Fibroblast of peridontal ligament (primary cell): Measurements from ENCODE around the gene GRIA3.
A peak's percentile ranks its signal among the peaks of the same experiment; 100 is the strongest.

Source experiments
- DNase-seq: peaks from one replicate; pipeline ENCODE4 v3.0.0-alpha.2; 2010; ENCODE audit errors: extremely low read depth

The GRIA3 gene

DNA sequence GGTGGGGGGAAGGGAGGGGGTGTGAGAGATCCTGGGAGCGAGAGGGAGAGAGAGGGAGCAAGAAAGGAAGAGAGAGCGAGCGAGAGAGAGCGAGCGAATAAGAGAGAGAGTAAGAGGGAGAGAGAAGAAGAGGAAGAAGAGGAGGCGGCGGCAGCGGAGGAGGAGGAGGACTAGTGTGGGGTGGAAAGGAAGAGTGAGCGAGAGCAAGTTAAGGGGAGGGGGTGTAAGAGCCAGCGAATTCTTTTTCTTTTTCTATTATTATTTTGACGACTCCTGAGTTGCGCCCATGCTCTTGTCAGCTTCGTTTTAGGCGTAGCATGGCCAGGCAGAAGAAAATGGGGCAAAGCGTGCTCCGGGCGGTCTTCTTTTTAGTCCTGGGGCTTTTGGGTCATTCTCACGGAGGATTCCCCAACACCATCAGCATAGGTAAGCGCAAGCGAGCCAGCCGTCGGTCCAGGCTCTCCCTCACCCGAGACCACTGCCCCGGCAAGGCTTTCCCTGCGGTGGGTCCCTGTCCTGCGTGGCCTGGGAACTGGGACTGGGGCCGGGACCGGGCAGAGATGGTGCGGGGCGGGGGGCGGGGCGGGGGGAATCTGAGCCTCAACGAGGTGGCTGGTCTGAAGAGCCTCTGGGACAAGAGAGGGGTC, at the start of gene GRIA3:
GRIA3 (plus strand) TSS at position 60 of the 647 bp plus-strand sequence; CDS start at position 318, 258 bp downstream.
- no peak for DNase-seq

DNA sequence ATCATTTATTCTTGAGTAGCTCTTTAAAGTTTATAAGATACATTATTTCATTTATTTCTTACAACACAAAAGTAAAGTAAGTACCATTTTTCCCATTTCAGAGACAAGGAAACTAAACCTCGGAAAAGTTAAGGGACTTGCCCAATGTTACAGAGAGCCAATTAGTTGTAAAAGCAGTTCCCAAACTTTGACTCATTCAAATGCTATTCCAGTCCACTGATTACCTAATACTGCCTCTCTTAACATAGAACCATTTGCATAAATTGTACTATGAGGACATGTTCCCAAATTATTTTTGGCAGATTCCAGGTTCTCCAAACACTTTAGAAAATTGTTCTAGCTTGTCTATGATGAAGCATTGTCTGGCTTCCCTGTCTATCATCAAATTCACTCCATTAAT, 45.6 kb upstream of the GRIA3 start:
- DNase-seq, result peak; percentile 59

DNA sequence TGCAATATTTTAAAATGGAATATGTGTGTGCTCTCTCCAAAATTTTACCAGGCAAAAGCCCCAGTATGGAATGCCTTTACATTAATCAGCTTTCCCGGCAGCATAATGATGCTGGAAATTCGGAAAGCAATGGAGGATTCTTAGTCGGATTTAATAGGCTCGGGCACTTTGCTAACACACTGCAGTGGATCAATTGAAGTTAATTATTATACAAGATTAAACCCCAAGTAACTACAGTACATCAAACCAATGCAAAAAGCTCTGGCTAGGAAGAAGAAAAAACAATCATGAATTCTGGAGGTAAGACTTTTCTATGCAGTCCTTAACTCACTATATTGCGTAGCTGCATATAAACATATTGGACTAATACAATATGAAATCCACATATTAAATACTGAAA, 43.6 kb upstream of the GRIA3 start:
- DNase-seq, result no peak

DNA sequence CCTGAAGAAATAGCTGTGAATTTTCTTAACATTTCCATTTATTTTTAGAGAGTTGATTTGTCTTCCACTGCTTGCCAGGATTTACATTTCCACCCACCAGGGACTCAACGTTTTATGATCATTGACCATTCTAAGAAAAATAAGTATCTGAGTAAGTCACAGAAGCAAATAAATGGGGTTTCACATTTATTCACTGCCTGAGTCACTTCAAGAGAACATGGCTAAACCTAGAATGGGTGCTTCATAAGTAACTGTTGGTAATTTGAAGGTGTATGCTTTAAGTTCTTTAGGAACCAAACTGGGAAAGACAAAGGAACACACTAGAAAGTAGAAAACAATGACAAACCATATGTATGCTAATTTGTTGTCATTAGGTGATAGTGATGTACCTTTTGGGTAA, 43.2 kb upstream of the GRIA3 start:
- no peak for DNase-seq

DNA sequence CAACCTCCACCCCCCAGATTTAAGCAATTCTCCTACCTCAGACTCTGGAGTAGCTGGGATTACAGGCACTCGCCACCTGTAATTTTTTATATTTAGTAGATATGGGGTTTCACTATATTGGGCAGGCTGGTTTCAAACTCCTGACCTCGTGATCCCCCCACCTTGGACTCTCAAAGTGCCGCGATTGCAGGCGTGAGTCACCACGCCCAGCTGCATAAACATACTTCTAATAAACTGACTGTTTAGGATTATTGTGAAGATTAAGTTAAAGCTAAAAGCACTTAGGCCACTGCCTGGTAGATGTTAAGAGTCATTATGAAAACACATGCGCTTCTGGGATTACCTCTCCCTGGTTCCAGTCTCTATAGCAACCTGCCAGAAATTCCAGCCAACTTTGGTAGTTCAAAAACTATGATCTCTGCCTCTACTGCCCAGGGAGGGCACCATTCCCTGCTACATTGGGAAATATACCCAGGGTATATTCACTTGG, 30.2 kb upstream of the GRIA3 start:
- DNase-seq, result no peak

DNA sequence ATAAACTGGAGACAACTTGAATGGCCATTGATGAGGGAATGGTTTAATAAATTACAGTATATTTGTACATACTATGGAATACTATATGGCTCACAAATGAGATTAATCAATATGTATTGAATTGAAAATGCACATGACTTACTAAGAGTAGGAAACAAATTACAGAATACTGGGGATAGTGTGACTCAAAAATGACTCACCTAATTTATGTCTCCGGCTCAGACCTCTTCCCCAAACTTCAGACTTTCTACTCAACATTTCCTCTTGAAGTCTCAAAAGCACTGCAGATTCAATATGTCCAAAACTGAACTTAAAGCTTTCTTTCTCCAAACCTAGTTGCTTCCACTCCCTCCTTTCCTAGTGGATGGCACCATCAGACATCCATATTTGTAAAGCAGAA, 28.8 kb upstream of the GRIA3 start:
- no peak for DNase-seq

DNA sequence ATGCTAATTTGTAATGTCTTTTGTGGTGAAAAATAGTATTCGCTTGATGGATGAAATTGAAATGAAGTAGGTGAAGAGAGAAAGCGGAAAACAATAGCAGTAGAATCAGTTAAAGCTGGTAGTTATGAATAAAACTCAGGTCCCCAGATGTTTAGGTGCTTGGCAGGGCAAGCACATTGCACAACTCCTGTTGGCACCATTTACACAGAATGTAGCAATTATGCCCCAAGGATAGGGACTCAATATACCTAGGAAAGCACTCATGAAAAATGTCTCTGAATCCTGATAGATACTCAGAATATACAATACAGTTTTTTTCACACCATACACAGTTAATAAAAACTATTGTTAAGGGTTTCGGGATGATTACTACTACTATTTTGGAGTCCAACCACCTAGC, 26.5 kb upstream of the GRIA3 start:
- no peak for DNase-seq

DNA sequence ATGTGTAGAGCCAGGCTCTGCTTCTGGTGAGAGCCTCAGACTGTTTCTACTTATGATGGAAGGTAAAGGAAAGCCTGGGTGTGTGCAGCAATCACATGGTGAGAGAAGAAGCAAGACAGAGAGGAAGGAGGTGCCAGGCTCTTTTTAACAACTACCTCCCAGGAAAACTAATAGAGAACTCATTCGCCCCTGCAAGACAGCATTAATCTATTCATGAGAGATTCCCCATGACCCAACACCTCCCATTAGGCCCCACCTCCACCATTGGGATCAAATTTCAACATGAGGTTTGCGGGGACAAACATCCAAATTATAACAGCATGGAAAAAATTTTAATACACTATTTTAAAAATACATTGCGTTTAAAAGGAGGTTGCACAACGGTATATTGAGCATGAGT, 24.7 kb upstream of the GRIA3 start:
- no peak for DNase-seq

DNA sequence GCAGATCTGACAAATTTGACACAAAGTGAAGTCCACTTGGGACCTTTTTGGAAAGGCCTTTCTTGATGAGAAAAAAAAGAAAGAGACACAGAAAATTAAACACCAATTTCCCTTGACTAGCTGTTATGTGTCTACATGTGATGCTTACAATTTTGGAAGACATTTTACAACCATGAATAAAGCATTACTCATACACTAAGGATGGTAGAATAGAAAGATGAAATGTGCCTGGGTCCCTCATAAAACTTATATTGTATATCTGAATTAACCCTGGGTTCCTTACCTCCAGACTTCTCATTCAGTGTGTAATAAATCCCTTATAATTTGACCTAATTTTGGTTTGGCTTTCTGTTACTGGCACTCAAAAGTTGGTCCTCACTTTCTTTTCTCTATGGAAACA, 16.5 kb upstream of the GRIA3 start:
- no peak for DNase-seq

DNA sequence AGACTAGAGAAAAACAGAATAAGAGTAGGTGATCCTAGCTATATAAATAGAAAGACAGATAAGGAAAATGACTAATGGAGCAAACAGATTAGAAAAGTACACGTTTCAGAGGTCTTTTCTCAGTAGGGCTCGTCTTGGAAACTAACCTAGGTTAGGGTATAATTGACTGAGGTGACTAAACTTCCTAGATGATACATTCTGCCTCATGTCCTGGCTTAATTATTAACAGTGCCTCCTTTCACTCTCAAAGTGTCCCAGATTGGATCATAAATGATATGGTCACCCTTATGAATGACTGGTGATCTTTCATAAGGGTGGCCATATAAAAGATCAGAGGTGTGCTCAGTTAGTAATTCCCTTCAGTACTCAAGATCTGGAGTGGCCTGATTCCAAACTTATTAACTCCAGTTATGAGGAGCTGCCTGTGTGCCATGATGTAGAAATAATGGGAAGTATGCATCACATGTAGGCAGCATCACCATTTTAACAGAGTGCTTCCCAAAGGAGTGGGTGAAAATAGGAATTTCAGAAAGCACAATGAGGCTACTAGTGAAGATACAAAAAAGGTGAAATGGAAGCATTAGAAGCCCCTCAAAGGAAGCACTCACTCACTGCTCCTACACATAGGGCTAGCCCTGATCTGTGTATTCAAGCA, 14.7 kb upstream of the GRIA3 start:
- no peak for DNase-seq

DNA sequence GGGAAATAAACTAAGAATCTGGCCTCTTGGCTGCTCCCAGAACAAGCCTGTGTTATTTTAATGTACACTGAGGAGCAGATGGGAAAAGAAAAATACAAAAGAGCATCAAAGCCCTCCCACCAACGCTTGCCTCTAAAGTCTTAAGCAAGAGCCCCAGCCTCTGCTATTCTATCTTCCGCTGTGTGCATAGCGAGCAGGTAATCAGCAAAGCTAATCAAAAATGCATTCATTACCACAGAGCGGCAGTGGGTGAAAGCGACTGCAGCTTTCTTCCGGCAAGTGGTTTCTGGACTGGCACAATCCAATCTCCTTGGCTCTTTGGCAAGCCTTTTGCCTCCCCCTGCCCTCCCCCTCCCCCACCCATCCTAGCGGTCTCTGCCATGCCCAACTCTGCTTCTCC, 13.5 kb upstream of the GRIA3 start:
- no peak for DNase-seq

DNA sequence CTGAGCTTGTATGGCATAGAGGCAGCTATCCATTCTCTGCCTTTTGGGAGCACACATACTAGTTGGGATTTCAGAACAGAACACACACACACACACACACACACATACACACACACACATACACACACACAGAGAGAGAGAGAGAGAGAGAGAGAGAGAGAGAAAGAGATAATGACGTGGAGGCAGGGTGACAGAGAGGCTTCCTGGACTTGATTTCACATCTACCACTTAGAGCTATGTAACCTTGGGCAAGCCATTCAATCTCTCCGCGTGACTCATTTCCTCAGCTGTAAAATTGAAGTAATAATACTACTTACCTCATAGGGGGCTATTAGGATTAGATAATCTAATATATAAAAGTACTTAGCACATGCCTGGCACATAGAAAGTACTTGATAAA, 12.3 kb upstream of the GRIA3 start:
- DNase-seq, result no peak

DNA sequence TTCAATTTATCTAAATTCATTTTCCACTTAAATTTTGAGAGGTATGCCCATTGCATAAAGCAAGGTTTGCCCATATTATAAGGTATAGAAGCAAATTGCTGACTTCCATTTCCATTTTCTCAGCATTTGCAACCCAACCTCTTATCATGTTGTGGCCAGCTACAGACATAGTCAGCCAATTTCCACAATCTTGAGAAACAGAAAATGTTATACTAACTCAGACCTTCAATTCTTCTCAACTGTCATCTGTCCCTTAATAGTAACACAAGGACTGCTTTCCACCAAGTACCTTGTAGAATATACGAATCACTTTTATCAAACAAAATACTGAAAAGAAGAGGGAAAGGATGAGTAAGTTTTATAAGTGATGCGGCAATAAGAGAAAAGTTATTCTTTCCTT, 11.2 kb upstream of the GRIA3 start:
- no peak for DNase-seq

DNA sequence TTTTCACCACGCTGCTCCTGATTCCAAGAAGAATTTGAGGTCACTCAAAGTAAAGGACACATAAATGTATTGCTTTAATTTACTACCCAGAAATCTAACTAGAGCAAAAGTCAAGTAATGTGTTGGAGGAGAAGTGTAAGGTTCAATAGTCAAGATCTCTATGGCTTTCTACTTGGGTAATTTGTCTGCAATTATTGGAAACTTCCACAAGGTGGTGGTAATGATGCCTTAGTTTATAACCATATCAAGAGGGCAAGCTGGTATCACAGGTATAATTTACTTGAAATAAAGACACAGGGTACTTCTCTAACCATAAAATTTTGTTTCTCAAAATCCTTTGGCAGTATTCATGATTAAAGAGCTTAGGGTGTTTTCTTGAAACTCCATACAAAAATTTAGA, 10.2 kb upstream of the GRIA3 start:
- DNase-seq, result no peak

DNA sequence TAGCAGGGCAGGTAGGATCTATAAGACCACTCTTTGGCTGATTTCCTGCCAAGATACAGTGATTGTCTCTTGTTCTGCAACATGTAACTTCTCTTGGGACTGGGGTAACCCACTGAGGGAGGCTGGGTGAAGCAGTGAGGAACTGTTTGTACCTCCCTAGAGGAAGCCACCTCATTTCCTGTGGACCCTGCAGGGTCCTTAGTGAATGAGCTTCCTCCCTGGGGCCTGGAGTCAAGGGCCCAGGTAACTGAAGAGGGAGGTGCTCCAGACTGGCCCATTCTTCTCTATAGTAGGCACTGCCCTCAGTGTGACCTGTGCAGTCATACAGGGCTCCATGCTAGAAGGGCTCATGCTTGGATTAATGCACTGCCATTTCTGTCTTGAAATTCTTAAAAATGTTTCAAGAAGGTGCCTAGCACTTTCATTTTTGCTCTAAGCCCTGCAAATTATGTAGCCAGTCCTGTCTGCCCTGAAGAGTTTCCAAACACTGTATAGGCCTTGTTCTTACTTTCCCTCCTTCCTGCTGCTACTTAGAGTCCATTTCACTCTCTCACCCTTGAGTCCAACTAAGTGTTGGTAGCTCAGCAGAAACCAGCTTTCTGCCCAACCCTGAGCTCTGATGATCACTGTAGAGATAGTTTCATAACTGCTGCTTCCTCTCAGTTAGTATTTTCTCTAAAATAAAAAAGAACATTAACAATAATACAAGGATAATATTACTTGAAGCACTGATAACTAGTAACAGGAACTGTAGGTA, 8.5 kb upstream of the GRIA3 start:
- DNase-seq, result no peak

DNA sequence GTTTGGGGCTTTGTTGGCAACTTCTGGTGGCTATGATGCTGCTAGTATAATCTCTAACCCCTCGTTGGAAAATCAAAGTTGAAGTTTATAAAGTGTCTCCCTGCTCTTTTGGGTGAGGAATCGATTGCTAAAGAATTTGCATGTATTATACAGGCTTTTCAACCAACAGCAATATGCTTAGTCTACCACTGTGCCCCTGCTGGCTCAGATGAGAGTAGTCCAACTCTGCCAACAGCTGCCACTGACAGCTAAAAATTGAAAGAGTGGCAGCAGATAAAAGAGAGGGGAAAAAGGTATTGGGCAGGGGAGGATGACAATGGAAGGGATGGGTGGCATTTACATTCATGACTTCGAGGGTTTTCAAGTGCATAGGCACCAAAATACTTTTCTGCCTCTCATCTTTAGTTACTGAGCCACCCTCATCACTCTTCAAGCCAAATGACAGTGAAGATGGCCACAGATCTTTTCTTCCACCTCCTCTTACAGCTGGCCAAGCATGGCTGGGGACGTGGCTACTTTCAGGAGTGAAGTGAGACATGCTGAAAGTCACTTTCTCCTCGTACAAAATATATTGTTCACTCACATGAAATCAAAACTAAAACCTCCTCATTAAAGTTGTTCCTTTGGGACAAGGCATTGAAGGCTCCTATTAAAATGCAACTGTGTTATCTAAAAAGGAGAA, 2.7 kb upstream of the GRIA3 start:
- DNase-seq, result no peak

DNA sequence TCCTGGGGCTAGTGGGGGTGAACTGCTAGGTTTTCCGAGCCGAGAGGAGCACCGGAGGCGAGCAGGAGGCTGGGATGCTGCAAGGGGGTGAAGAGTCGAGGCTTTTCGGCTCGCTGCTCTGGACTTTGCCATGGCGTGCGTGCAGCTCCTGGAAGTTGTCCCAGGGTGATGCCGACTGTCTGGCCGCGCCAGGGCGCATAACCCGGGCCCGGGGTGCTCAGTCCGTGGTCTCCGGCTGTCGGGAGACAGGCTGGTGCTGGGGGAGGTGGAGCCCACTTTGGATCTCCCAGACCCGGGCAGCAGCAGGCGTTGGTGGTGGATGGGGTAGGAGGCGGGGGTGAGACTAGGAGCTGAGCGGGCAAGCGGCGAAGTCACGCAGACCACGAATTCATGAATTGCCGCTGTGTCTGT, 793 bp downstream of the GRIA3 start:
- no peak for DNase-seq

DNA sequence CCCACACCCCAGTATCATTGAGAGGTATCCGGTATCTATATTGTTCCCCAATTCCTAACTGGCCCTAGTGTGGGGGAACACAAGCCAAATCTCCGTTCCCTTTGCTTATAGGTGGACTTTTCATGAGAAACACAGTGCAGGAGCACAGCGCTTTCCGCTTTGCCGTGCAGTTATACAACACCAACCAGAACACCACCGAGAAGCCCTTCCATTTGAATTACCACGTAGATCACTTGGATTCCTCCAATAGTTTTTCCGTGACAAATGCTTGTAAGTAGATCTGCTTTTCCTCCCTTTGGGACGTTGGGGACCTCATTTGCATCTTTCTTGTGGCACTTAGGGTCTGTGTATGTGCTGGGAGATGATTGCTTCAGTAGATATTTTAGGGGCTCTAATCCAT, 1.6 kb downstream of the GRIA3 start:
- no peak for DNase-seq

DNA sequence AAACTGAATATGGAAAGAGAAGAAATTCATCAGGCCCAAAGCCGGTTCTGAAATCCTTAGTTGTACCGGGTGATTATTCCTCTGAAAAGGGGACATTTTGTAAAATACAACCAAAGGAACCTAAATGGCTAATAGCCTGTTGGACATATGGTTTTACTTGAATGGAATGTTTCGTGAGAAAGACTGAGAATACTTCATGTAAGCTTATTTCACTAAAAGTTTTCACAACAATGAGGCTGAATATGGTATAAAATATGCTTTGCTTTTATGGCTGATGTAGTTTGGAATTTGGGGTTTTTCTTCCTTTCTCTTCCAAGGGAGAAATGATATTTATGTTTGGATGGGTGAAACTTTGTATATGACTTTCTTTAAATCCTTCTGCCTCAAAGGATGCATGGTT, 2.7 kb downstream of the GRIA3 start:
- DNase-seq, result peak; percentile 37

DNA sequence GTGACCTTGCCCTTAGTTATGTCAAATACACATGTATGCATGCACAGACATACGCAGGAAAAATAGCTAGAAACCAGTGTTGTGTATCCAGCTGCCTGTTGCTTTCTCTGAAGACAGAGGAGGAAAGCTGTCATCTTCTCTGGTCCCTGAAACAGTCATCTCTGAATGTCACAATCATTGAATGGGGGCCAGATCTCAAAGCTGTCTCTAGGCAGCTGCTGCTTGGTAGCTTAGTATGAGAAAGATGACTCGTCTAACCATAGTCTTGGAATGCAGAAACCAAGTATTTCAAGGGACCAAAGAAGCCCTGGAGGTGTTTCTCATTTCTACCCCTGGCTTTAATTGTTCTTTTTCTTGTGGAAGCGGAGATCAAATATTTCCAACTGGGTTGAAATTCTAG, 4.0 kb downstream of the GRIA3 start:
- DNase-seq, result peak; percentile 38

DNA sequence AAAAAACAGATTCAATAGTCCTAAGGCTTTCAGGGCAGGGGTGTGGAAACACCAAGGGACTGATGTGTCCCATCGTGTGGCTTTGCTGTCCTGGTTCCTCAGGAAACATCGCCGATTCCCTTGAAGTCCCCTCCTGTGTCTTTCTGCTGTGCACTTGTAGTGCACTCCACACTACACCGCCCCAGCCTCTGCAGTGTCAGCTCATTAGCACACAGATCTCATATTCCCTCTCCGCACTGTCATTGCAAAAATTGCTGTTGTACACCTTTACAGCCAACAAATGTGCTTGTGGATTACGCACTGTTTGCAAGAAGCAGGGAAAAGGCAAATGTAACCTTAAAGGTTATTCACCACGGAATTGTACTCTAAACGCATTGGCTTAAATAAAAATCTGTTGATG, 5.3 kb downstream of the GRIA3 start:
- no peak for DNase-seq

DNA sequence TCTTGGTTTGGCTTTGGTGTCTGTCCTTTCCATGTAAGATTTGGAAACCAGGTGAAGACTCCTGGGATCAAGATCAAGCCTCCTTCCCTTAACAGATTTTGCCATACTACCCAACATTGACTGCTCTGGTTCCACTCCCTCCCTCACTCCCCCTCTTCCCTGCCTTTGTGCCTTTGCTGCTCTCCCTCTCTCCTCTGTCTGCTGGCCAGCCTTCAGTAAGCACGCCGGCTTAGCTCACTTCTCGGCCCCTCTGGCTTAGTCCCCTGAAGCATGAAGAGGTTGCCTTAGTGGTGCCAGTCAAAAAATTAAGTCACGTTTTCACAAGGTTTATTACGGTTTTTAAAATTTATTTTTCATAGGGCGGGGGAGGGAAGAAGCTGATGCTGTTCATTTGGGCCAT, 6.0 kb downstream of the GRIA3 start:
- no peak for DNase-seq
